PC-3 (cell line): Measurements from ENCODE around the gene LRRC71. TPM values are rescaled to one million over a fixed set of nuclear protein-coding genes. Genes with fewer than 3 reads are reported as not detected.

Experiments used
- ATAC-seq: fragments of 200-7000 bp; cut with Tn5 transposase; 2 replicates; pipeline ENCODE4 v1.9.1; 2020; ENCODE audit warnings: mild to moderate bottlenecking, moderate library complexity
- BruUV-seq: library from RNA; stranded (reverse); fragments of 400-500 nt; replicated peaks from 2 replicates; lab custom pipeline; 2021; lab: Mats Ljungman, UMichigan
- CTCF ChIA-PET: fragments of 300-600 bp; sonication (Branson Sonifier 250); formaldehyde crosslinking; loops from one replicate; lab custom pipeline; 2022; ENCODE audit warnings: antibody characterized with exemption; lab: Charles Lee
- POLR2A ChIA-PET: fragments of 300-600 bp; sonication (Branson Sonifier 250); formaldehyde crosslinking; loops from one replicate; lab custom pipeline; 2022; ENCODE audit warnings: antibody characterized with exemption; ENCODE audit not compliant: unreplicated experiment; lab: Charles Lee
- DNase-seq: peaks from one replicate; pipeline ENCODE4 v3.0.0-alpha.2; 2015
- H2AFZ ChIP-seq: fragments of 300-600 bp; sonication (generic); 2 replicates; pipeline ENCODE4 v1.6.0; 2016; ENCODE audit warnings: antibody characterized with exemption, low read length
- H3F3A ChIP-seq: fragments of 300-600 bp; sonication (generic); one replicate; pipeline ENCODE4 v1.6.0; 2017; ENCODE audit warnings: antibody characterized with exemption, low read length, control low read depth, mild to moderate bottlenecking; ENCODE audit not compliant: unreplicated experiment
- H3K27ac ChIP-seq: fragments of 300-600 bp; sonication (generic); 2 replicates; pipeline ENCODE4 v1.5.1; 2016; ENCODE audit warnings: mild to moderate bottlenecking, low read length
- H3K27me3 ChIP-seq: fragments of 300-600 bp; sonication (generic); 2 replicates; pipeline ENCODE4 v1.6.1; 2016; ENCODE audit warnings: low read length, mixed read lengths
- H3K36me3 ChIP-seq: fragments of 300-600 bp; sonication (generic); 2 replicates; pipeline ENCODE4 v1.6.1; 2016; ENCODE audit warnings: low read depth, mixed run types, low read length, mixed read lengths
- H3K4me1 ChIP-seq: fragments of 300-600 bp; sonication (generic); 2 replicates; pipeline ENCODE4 v1.5.1; 2016; ENCODE audit warnings: low read length; ENCODE audit not compliant: insufficient read depth
- H3K4me2 ChIP-seq: fragments of 300-600 bp; sonication (generic); 2 replicates; pipeline ENCODE4 v1.6.0; 2016; ENCODE audit warnings: low read length
- H3K4me3 ChIP-seq: fragments of 300-600 bp; sonication (generic); 2 replicates; pipeline ENCODE4 v1.5.1; 2016; ENCODE audit warnings: mild to moderate bottlenecking, low read length, mixed read lengths
- H3K79me2 ChIP-seq: fragments of 300-600 bp; sonication (generic); 2 replicates; pipeline ENCODE4 v1.6.1; 2017; ENCODE audit warnings: low read length, mixed read lengths
- H3K9ac ChIP-seq: fragments of 300-600 bp; sonication (generic); 2 replicates; pipeline ENCODE4 v1.6.0; 2016; ENCODE audit warnings: mild to moderate bottlenecking, low read length
- H3K9me2 ChIP-seq: fragments of 300-600 bp; sonication (generic); replicated peaks from 2 replicates; pipeline ENCODE4 v1.6.1; 2016; ENCODE audit warnings: mixed run types, low read length, mixed read lengths
- H3K9me3 ChIP-seq: fragments of 300-600 bp; sonication (generic); 2 replicates; pipeline ENCODE4 v1.6.1; 2016; ENCODE audit warnings: low read length, mixed read lengths
- H4K20me1 ChIP-seq: fragments of 300-600 bp; sonication (generic); 2 replicates; pipeline ENCODE4 v1.6.1; 2016; ENCODE audit warnings: low read length, mixed read lengths
- EZH2 ChIP-seq: fragments of 300-600 bp; sonication (generic); IDR thresholded peaks from one replicate; pipeline ENCODE4 v1.6.1; 2017; ENCODE audit warnings: antibody characterized with exemption, mild to moderate bottlenecking, low read length; ENCODE audit not compliant: unreplicated experiment
- EZH2phosphoT487 ChIP-seq: fragments of 300-600 bp; sonication (generic); IDR thresholded peaks from 2 replicates; pipeline ENCODE4 v1.6.1; 2018; ENCODE audit warnings: mild to moderate bottlenecking, antibody characterized with exemption, low read length, borderline replicate concordance
- intact Hi-C: fragments of 100-400 bp; cut with micrococcal nuclease; formaldehyde crosslinking; loops from 2 replicates; pipeline ENCODE4 v1.9.0; 2023
- total RNA-seq: library from RNA; depleted of rRNA; stranded (reverse); fragments of >200 nt; gene quantifications from 2 replicates; pipeline ENCODE4 v1.2.3, GENCODE V29; 2014
- TF ChIP-seq, protein P1 (sequence below): fragments of 300-600 bp; sonication (generic); conservative IDR thresholded peaks from 2 replicates; pipeline ENCODE4 v1.5.1; 2017; ENCODE audit warnings: antibody characterized with exemption, low read depth, mild to moderate bottlenecking, low read length

The LRRC71 gene
- total RNA-seq, 1 experiment from 2014 or later = 0.11 TPM

DNA sequence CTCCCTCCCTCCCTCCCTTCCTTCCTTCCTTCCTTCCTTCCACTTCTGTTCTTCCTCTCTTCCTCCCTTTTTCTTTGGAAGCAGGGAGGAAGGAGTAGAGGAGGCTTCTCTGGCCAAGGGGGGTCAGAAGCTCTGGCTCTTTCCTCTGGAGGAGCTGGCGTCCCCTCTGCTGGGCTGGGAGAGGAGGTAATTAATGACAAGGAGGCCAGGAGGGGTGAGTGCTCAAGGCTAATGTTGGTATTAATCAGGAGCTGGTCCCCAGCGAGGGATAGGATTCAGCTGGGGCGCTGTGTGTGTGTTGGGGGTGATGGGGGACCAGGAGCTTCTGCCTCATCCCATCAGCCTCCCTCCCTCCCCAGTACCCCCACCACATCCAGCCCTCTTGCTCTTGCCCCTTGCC lies 33.1 kb upstream of the LRRC71 start:
- Histone ChIP-seq H3K9ac (no peak overlapping the region), H3K36me3 (no peaks in the 10 kb centered on the region), H3K27ac (no peak overlapping the region), H4K20me1 (no peaks in the 10 kb centered on the region), H3K27me3 (no peaks in the 10 kb centered on the region), H3K9me2 (no peaks in the 10 kb centered on the region), H3K9me3 (no peaks in the 10 kb centered on the region), H3K79me2 (no peaks in the 10 kb centered on the region), H2AFZ (no peak overlapping the region), H3K4me1 (no peaks in the 10 kb centered on the region), H3K4me3 (no peak overlapping the region), H3K4me2 (no peak overlapping the region), H3F3A (no peaks in the 10 kb centered on the region)
- ATAC-seq (no peak), DNase-seq (no peak)
- no TSS peak for BruUV-seq
- ChIA-PET CTCF (no interaction called here), POLR2A (no interaction called here)
- intact Hi-C loops = no loop called here
- no peak for TF ChIP-seq EZH2phosphoT487
- no peak for TF ChIP-seq EZH2
- TF ChIP-seq, protein P1, sequence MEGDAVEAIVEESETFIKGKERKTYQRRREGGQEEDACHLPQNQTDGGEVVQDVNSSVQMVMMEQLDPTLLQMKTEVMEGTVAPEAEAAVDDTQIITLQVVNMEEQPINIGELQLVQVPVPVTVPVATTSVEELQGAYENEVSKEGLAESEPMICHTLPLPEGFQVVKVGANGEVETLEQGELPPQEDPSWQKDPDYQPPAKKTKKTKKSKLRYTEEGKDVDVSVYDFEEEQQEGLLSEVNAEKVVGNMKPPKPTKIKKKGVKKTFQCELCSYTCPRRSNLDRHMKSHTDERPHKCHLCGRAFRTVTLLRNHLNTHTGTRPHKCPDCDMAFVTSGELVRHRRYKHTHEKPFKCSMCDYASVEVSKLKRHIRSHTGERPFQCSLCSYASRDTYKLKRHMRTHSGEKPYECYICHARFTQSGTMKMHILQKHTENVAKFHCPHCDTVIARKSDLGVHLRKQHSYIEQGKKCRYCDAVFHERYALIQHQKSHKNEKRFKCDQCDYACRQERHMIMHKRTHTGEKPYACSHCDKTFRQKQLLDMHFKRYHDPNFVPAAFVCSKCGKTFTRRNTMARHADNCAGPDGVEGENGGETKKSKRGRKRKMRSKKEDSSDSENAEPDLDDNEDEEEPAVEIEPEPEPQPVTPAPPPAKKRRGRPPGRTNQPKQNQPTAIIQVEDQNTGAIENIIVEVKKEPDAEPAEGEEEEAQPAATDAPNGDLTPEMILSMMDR = no peak

DNA sequence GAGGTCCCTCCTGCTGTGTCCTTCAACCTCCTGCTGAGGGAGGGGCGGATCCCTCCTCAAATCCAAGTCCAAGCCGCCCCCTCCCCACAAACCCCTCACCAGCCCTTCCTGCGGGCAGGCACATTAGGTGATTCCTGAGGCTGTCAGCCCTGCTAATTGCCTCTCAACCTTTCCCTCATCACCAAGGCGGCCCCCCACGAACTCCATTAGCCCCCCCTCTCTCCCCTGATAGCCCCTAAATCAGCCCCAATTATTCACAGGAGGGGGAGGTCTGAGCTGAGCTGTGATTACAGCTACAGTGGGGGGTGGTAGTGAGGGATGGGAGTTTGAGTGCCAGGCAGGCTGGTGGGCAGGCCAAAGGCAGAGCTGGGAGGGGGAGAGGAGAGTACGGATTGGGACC lies 32.7 kb upstream of the LRRC71 start:
- Histone ChIP-seq H3K9me3 (no peaks in the 10 kb centered on the region), H3F3A (no peaks in the 10 kb centered on the region), H3K79me2 (no peaks in the 10 kb centered on the region), H2AFZ (no peak overlapping the region), H3K9ac (no peak overlapping the region), H3K9me2 (no peaks in the 10 kb centered on the region), H3K4me1 (no peaks in the 10 kb centered on the region), H4K20me1 (no peaks in the 10 kb centered on the region), H3K4me3 (no peak overlapping the region), H3K36me3 (no peaks in the 10 kb centered on the region), H3K27ac (no peak overlapping the region), H3K27me3 (no peaks in the 10 kb centered on the region), H3K4me2 (no peak overlapping the region)
- CTCF ChIA-PET = no interaction called here
- POLR2A ChIA-PET = interaction anchor here (0.6 kb wide), 1 partner anchor 30 kb away, joined by 15 read pairs; no protein-coding TSS in a partner anchor
- no peak for ATAC-seq
- intact Hi-C loops = no loop called here
- DNase-seq = no peak
- TF ChIP-seq, protein P1 = no peak
- TF ChIP-seq EZH2phosphoT487 (no peak), EZH2 (no peak)
- BruUV-seq = no TSS peak

DNA sequence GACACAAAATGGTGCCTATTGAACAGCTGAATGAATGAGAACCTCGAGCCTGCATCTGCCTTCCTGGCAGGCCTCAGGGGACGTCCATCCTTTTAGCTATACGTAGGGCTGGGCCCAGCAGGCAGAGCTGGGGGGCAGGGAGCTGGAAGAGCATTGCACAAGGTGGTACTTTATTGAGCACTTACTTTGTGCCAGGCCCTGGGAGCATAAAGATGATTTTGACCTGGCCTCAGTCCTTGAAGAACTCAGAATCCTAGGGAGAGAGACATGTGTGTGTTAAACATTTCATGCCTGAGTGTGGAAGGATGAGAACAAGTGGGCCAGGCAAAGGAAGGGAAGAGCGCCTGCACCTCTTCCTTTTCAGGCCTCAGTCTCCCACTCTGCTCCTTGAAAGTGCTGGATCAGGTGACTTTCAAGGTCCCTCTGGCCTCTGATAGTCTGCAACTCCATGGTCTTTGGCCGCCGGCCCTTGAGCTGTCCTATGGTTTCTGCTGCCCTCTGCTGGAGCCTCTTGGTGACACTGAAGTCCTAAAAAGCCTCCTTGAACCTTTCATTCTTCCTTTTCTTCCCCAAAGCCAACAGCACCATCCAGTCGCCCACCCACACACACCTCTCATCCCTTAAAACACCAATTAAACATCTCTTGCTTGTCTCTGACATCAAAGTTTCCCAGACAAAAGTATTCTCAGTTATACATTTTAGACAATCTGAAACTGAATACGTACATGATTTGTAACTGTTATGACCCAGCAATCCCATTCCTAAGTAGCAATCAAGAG lies 30.4 kb upstream of the LRRC71 start:
- H2AFZ ChIP-seq = peak overlapping the region; percentile 37; the same call in 1 of the 2 replicates
- H3F3A ChIP-seq = no peaks in the 10 kb centered on the region
- no peaks in the 10 kb centered on the region for H3K27me3 ChIP-seq
- TF ChIP-seq, protein P1 = peak; percentile 97
- TF ChIP-seq EZH2phosphoT487 (no peak), EZH2 (no peak)
- H3K4me1 ChIP-seq = no peaks in the 10 kb centered on the region
- H4K20me1 ChIP-seq = no peaks in the 10 kb centered on the region
- CTCF ChIA-PET = interaction anchor here (0.6 to 3.5 kb wide), 6 partner anchors 33 to 76 kb away, joined by 3 to 43 read pairs (median 6); no protein-coding TSS in a partner anchor
- ATAC-seq (peak; percentile 45), DNase-seq (peak; percentile 93)
- H3K9ac ChIP-seq = no peak overlapping the region
- H3K36me3 ChIP-seq = no peaks in the 10 kb centered on the region
- H3K27ac ChIP-seq = no peak overlapping the region
- no peaks in the 10 kb centered on the region for H3K9me2 ChIP-seq
- H3K79me2 ChIP-seq = no peaks in the 10 kb centered on the region
- no peak overlapping the region for H3K4me3 ChIP-seq
- no TSS peak for BruUV-seq
- H3K4me2 ChIP-seq = no peak overlapping the region
- POLR2A ChIA-PET = interaction anchor here (0.5 to 0.6 kb wide), 3 partner anchors 31 to 78 kb away, joined by 3 to 6 read pairs (median 4); no protein-coding TSS in a partner anchor
- intact Hi-C loops = loop anchor here (1.0 kb wide), 5 partner anchors 30 to 201 kb away; partner anchors contain the start of gene NTRK1
- H3K9me3 ChIP-seq = no peaks in the 10 kb centered on the region
